ENCODE data around the gene SEMA6A. TPM values are rescaled to one million over a fixed set of nuclear protein-coding genes. Genes with fewer than 3 reads are reported as not detected.

Gene SEMA6A
- total RNA-seq, 1 donor from 2014 or later, result 2.6 TPM

DNA sequence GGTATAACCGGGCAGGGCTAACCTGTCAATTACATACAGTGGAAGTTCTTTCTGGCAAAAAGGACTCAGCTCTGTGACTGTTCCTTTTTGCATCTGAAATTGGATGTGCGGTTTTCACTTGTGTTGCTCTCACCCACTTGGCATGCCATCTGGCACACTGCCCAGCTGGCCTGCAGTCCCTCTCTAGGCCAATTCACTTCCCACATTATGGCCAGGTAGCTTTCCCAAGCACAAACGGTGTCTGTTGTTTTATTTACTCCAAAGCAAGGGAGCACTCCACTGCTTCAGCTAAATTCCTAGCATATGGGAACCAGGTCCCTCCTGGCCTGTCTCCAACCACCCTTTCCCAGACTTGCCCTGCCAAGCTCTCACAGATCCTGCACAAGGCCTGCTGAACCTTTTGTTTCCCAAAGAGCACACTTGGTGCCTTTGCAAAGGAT lies 132.5 kb downstream of the SEMA6A start:
- no peak for DNase-seq (ENCODE audit: extremely low spot score, unreplicated experiment)
- Mint-ChIP-seq H3K27ac (ENCODE audit: unreplicated experiment) (no peak overlapping the region), H3K27me3 (ENCODE audit: unreplicated experiment) (no peaks in the 10 kb centered on the region)

DNA sequence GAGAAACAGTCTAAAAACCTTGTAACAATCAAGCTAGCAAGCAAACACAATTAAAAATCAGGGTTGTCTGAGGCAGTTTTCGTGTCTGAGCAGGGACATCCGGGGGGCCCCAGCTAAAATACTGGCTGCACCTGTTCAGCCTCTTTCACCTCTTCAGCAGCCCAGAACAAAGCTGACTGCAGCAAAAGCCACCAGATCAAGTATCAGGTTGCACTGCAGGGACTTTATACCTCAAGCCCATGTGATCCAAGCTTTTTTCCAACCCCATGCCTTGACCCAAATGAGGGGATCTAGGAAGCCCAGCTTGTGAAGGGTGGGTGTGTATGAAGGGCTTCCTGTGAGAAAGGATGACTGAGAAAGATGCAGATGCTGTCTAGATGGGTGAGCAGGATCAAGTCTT lies 133.4 kb downstream of the SEMA6A start:
- H3K4me1 Mint-ChIP-seq (ENCODE audit: unreplicated experiment), result no peaks in the 10 kb centered on the region
- DNase-seq (ENCODE audit: extremely low spot score, unreplicated experiment), result no peak
- no peaks in the 10 kb centered on the region for H3K9me3 Mint-ChIP-seq (ENCODE audit: unreplicated experiment)
- TF ChIP-seq, protein P1, sequence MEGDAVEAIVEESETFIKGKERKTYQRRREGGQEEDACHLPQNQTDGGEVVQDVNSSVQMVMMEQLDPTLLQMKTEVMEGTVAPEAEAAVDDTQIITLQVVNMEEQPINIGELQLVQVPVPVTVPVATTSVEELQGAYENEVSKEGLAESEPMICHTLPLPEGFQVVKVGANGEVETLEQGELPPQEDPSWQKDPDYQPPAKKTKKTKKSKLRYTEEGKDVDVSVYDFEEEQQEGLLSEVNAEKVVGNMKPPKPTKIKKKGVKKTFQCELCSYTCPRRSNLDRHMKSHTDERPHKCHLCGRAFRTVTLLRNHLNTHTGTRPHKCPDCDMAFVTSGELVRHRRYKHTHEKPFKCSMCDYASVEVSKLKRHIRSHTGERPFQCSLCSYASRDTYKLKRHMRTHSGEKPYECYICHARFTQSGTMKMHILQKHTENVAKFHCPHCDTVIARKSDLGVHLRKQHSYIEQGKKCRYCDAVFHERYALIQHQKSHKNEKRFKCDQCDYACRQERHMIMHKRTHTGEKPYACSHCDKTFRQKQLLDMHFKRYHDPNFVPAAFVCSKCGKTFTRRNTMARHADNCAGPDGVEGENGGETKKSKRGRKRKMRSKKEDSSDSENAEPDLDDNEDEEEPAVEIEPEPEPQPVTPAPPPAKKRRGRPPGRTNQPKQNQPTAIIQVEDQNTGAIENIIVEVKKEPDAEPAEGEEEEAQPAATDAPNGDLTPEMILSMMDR (IDR thresholded peaks at IDR 0.05), result no peak
- H3K27ac Mint-ChIP-seq (ENCODE audit: unreplicated experiment), result no peak overlapping the region
- no peaks in the 10 kb centered on the region for H3K36me3 Mint-ChIP-seq (ENCODE audit: unreplicated experiment)
- no peak overlapping the region for H3K4me3 Mint-ChIP-seq (ENCODE audit: unreplicated experiment)
- H3K27me3 Mint-ChIP-seq (ENCODE audit: unreplicated experiment), result no peaks in the 10 kb centered on the region

More for the DNA sequence above, 132.5 kb downstream of the SEMA6A start:
- peaks cover 4% of the 10 kb centered on the region for H3K36me3 Mint-ChIP-seq (ENCODE audit: unreplicated experiment)
- TF ChIP-seq, protein P1 (IDR thresholded peaks at IDR 0.05), result no peak
- no peak overlapping the region for H3K4me3 Mint-ChIP-seq (ENCODE audit: unreplicated experiment)
- no peaks in the 10 kb centered on the region for H3K4me1 Mint-ChIP-seq (ENCODE audit: unreplicated experiment)
- no peaks in the 10 kb centered on the region for H3K9me3 Mint-ChIP-seq (ENCODE audit: unreplicated experiment)

GRCh38 chr5:116440457-116441001 lies 134.1 kb downstream of the SEMA6A start:
- no peak overlapping the region for H3K27ac Mint-ChIP-seq (ENCODE audit: unreplicated experiment)
- no peaks in the 10 kb centered on the region for H3K9me3 Mint-ChIP-seq (ENCODE audit: unreplicated experiment)
- H3K4me1 Mint-ChIP-seq (ENCODE audit: unreplicated experiment), result no peaks in the 10 kb centered on the region
- TF ChIP-seq, protein P1 (IDR thresholded peaks at IDR 0.05), result no peak
- no peaks in the 10 kb centered on the region for H3K27me3 Mint-ChIP-seq (ENCODE audit: unreplicated experiment)
- no peaks in the 10 kb centered on the region for H3K36me3 Mint-ChIP-seq (ENCODE audit: unreplicated experiment)
- DNase-seq (ENCODE audit: extremely low spot score, unreplicated experiment), result no peak
- no peak overlapping the region for H3K4me3 Mint-ChIP-seq (ENCODE audit: unreplicated experiment)

DNA sequence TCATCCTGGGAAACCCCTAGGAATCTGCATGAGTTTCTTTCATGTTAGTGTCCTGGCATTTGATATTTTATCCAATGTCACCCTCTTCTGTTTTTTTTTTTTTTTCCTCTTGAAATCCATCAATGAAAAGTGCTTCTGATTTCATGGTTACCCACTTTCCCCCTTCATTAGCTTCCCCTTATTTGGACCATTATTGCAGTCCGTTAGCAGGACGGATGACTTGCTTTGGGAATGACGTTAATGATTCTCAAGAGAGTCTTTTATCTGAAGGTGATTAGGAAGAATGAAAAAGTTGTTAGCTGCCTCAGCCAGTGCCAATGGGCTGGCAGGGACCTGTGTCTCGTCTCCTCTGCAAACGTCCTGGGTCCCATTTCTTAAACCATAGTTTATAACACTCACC lies 134.7 kb downstream of the SEMA6A start:
- no peak overlapping the region for H3K27ac Mint-ChIP-seq (ENCODE audit: unreplicated experiment)
- H3K4me3 Mint-ChIP-seq (ENCODE audit: unreplicated experiment), result no peak overlapping the region
- H3K4me1 Mint-ChIP-seq (ENCODE audit: unreplicated experiment), result no peaks in the 10 kb centered on the region
- no peaks in the 10 kb centered on the region for H3K27me3 Mint-ChIP-seq (ENCODE audit: unreplicated experiment)
- TF ChIP-seq, protein P1 (IDR thresholded peaks at IDR 0.05), result no peak
- H3K9me3 Mint-ChIP-seq (ENCODE audit: unreplicated experiment), result no peaks in the 10 kb centered on the region
- no peaks in the 10 kb centered on the region for H3K36me3 Mint-ChIP-seq (ENCODE audit: unreplicated experiment)
- DNase-seq (ENCODE audit: extremely low spot score, unreplicated experiment), result no peak

GRCh38 chr5:116438979-116439554 lies 135.6 kb downstream of the SEMA6A start:
- Mint-ChIP-seq H3K27me3 (ENCODE audit: unreplicated experiment) (no peaks in the 10 kb centered on the region), H3K36me3 (ENCODE audit: unreplicated experiment) (no peaks in the 10 kb centered on the region), H3K4me1 (ENCODE audit: unreplicated experiment) (no peaks in the 10 kb centered on the region), H3K4me3 (ENCODE audit: unreplicated experiment) (no peak overlapping the region), H3K9me3 (ENCODE audit: unreplicated experiment) (no peaks in the 10 kb centered on the region), H3K27ac (ENCODE audit: unreplicated experiment) (no peak overlapping the region)
- TF ChIP-seq, protein P1 (IDR thresholded peaks at IDR 0.05), result no peak
- no peak for DNase-seq (ENCODE audit: extremely low spot score, unreplicated experiment)

Data from osteocyte (in vitro differentiated cells).